H1 (cell line): ENCODE data around the gene GSTO1.

Source experiments
- EP300 ChIP-seq, 2 experiments: IDR thresholded peaks; 1 replicate in 1 of 2; 2 replicates in 1 of 2; pipeline ENCODE4 v1.6.1; 2011 to 2012; ENCODE audit warnings: low read depth in 2 of 2, low read length in 2 of 2, mild to moderate bottlenecking in 2 of 2, borderline replicate concordance in 1 of 2, inconsistent platforms in 1 of 2, moderate library complexity in 1 of 2
- GABPA ChIP-seq: IDR thresholded peaks from 2 replicates; pipeline ENCODE4 v1.6.1; 2011; ENCODE audit warnings: mild to moderate bottlenecking, low read length, moderate library complexity, borderline replicate concordance; ENCODE audit not compliant: insufficient read depth
- KDM1A ChIP-seq: fragments of 200-600, 300-600 bp; sonication (generic); IDR thresholded peaks from 2 replicates; pipeline ENCODE4 v1.7.1; 2016; ENCODE audit warnings: mild to moderate bottlenecking, low read length, borderline replicate concordance
- NRF1 ChIP-seq: IDR thresholded peaks from 2 replicates; pipeline ENCODE4 v1.6.1; 2011; ENCODE audit warnings: mild to moderate bottlenecking, low read depth, low read length, improper control_type of control experiment
- POLR2AphosphoS5 ChIP-seq: IDR thresholded peaks from 2 replicates; pipeline ENCODE4 v1.6.1; 2011; ENCODE audit warnings: low read depth, low read length
- TAF1 ChIP-seq: IDR thresholded peaks from 2 replicates; pipeline ENCODE4 v1.6.1; 2011; ENCODE audit warnings: mild to moderate bottlenecking, low read depth, low read length
- TBP ChIP-seq: IDR thresholded peaks from 2 replicates; pipeline ENCODE4 v1.6.1; 2011; ENCODE audit warnings: low read depth, low read length, improper control_type of control experiment
- YY1 ChIP-seq: IDR thresholded peaks from 2 replicates; pipeline ENCODE4 v1.6.1; 2011; ENCODE audit warnings: low read depth, mild to moderate bottlenecking, low read length
- TF ChIP-seq, protein P1 (sequence below), 3 experiments: IDR thresholded peaks; 1 replicate in 2 of 3; 2 replicates in 1 of 3; pipeline versions ENCODE4 v1.5.1 to v1.6.1; 2011; ENCODE audit warnings: low read length in 3 of 3, mild to moderate bottlenecking in 3 of 3, inconsistent platforms in 2 of 3, low read depth in 1 of 3, moderate library complexity in 1 of 3; ENCODE audit not compliant: insufficient read depth in 1 of 3; ENCODE audit errors: control extremely low read depth in 1 of 3
- TF ChIP-seq, protein P2 (sequence below): IDR thresholded peaks from 2 replicates; pipeline ENCODE4 v1.6.1; 2011; ENCODE audit warnings: low read depth, mild to moderate bottlenecking, low read length; ENCODE audit not compliant: insufficient read depth

DNA sequence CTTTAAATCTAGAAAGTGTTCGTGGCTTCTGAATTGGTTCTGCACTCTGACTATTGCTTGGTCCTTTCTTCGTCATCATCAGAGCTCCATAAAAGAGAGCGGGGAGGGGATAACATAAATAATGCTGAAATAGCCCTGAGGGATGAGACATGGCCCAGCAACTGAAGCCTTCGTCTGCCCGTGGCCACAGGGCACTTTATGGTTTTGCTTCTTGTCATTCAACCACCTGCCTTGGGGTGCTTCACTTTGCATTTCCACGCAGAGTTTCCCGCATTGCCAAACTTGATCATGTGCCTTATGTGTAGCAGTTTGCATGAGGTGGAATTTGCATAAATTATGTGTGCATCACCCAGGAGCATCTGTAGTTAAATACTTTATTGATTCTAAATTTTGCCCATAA lies 30.2 kb downstream of the GSTO1 start:
- TF ChIP-seq, protein P1, sequence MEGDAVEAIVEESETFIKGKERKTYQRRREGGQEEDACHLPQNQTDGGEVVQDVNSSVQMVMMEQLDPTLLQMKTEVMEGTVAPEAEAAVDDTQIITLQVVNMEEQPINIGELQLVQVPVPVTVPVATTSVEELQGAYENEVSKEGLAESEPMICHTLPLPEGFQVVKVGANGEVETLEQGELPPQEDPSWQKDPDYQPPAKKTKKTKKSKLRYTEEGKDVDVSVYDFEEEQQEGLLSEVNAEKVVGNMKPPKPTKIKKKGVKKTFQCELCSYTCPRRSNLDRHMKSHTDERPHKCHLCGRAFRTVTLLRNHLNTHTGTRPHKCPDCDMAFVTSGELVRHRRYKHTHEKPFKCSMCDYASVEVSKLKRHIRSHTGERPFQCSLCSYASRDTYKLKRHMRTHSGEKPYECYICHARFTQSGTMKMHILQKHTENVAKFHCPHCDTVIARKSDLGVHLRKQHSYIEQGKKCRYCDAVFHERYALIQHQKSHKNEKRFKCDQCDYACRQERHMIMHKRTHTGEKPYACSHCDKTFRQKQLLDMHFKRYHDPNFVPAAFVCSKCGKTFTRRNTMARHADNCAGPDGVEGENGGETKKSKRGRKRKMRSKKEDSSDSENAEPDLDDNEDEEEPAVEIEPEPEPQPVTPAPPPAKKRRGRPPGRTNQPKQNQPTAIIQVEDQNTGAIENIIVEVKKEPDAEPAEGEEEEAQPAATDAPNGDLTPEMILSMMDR (IDR thresholded peaks at IDR 0.05; ENCODE audit: control extremely low read depth in 1 of 3, insufficient read depth in 1 of 3, low read depth in 1 of 3, low read length in 3 of 3), result no peak
- TF ChIP-seq TBP (no peak), YY1 (no peak), POLR2AphosphoS5 (no peak), TAF1 (no peak), NRF1 (no peak), EP300 (IDR thresholded peaks at IDR 0.05; ENCODE audit: borderline replicate concordance in 1 of 2, low read depth in 2 of 2, low read length in 2 of 2) (no peak), GABPA (no peak), KDM1A (no peak)
- TF ChIP-seq, protein P2, sequence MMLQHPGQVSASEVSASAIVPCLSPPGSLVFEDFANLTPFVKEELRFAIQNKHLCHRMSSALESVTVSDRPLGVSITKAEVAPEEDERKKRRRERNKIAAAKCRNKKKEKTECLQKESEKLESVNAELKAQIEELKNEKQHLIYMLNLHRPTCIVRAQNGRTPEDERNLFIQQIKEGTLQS, result no peak
